Ecto neural progenitor cell (in vitro differentiated cells): Measurements from ENCODE around the gene PITPNM2.

ENCODE experiments used
- DNase-seq: peaks from one replicate; pipeline ENCODE4 v3.0.0-alpha.2; 2018; ENCODE audit warnings: low spot score

The PITPNM2 gene

GRCh38 chr12:123150744-123151456 is at the start of gene PITPNM2:
Gene PITPNM2, minus strand, starts transcription at chr12:123151090. Its CDS starts 116,500 bp downstream, at chr12:123034590.
- DNase-seq, result peak; percentile 79

- DNase-seq, result no peak
Measured at GRCh38 chr12:123200414-123200813, 49.5 kb upstream of the PITPNM2 start.

GRCh38 chr12:123199936-123200335 is 49.0 kb upstream of the PITPNM2 start:
- no peak for DNase-seq

GRCh38 chr12:123187637-123188036 is 36.7 kb upstream of the PITPNM2 start:
- no peak for DNase-seq

GRCh38 chr12:123180171-123180570 is 29.3 kb upstream of the PITPNM2 start:
- no peak for DNase-seq

DNA sequence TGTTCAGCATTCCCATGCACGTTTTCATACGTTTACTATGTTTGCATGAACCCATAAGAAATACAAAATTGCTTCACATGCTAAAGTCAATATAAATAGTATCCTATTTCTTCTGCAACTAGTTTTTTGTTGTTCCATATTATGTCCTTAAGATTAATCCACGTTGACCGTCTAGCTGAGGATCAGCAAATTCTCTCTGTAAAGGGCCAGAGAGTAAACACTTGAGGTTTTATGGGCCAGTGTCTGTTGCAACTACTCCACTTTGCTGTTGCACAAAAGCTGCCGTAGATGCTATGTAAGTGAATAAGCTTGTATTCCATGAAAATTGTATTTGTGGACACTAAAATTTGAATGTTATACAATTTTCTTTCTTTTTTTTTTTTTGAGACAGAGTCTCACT is 21.1 kb upstream of the PITPNM2 start:
- no peak for DNase-seq

DNA sequence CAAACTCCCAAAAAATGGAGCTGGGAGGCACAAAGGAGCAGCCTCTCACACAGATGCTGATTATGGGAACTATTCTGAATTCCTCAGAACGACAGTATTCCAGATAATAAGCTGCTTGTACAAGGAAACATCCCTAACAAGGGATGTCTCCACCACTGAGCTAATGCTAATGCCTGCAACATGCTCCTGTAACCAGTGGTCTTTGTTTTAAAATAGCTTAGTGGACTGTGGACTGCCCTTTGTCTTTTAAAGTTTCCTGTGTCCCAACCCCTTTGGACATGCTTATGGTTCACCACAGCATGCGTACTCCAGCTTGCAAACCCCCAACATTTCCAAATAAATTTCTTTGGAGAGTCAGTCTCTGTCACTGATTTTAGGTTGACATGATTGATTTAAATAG is 16.4 kb upstream of the PITPNM2 start:
- DNase-seq, result peak; percentile 18

DNA sequence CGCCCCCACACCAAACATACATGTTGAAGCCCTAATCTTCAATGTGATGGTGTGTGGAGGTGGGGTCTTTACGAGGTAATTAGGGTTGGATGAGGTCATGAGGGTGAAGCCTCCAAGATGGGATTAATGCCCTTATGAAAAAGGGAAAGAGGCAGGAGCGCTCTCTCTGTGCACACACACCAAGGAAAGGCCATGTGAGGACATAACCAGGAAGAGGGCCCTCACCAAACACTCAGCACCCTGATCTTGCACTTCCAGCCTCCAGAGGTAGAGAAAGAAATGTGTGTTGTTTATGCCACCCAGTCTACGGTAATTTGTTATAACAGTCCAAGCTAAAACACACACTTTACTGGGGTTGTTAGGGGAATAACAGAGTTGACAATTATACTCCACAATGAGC is 14.6 kb upstream of the PITPNM2 start:
- DNase-seq, result no peak

DNA sequence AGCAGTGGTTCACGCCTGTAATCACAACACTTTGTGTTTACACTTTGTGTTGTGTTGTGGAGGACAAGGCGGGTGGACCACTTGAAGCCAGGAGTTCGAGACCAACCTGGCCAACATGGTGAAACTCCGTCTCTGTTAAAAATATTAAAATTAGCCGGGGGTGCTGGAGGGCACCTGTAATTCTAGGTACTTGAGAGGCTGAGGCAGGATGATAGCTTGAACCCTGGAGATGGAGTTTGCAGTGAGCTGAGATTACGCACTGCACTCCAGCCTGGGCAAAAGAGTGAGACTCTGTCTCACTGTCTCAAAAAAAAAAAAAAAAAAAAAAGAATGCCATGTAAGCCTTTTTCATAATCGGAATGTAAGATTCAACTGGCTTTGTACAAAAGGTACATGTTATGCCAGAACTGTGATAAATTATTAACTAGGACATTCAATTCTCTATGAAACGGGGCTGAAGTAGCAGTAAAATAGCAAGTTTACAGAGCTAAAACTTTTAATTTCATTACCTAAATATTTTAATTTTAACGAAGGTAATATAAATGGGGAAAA is 13.9 kb upstream of the PITPNM2 start:
- peak; percentile 19 for DNase-seq

- no peak for DNase-seq
Measured at GRCh38 chr12:123164222-123164621, 13.3 kb upstream of the PITPNM2 start.

DNA sequence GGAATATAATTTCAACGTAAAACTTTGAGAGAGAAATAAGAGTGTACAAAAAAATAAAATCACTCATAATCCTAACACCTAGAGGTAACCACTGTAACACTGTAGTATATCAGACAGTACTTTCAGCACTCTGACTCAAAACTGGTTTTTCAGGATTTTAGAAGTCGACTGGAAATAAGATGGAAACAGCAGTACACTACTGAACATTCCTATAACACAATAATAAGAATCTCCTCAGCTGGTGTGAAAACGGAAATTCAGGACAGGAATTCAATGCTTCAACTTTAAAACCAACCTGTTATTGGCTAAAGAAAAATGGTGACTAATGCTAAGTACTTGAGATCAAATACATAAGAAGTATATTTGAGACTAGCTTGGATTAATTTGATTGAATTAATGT is 12.3 kb upstream of the PITPNM2 start:
- DNase-seq, result no peak

- DNase-seq, result no peak
Measured at GRCh38 chr12:123160801-123161487, 10.1 kb upstream of the PITPNM2 start.

- DNase-seq, result peak; percentile 31
Measured at GRCh38 chr12:123153906-123154305, 3.0 kb upstream of the PITPNM2 start.

DNA sequence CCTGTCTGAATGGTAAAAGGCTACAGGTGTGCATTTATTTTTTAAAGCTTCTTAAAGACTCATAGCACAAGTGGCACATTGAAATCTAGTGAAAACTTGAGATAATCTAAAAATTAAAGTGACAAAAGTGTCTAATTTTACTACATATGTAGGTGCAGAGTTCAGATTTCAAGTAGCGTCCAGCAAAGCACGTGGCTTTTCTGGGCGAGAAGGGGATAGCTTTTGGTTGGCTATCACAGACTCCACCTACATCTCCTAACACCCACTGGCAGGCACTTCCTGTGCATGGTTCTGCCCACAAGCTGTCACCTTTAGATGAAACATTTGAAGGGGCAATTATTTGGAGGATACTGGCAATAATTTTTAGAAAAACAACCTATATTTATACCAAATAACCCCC is 1.9 kb upstream of the PITPNM2 start:
- peak; percentile 21 for DNase-seq

- DNase-seq, result peak; percentile 68
Measured at GRCh38 chr12:123151457-123152454, 866 bp upstream of the PITPNM2 start.

DNA sequence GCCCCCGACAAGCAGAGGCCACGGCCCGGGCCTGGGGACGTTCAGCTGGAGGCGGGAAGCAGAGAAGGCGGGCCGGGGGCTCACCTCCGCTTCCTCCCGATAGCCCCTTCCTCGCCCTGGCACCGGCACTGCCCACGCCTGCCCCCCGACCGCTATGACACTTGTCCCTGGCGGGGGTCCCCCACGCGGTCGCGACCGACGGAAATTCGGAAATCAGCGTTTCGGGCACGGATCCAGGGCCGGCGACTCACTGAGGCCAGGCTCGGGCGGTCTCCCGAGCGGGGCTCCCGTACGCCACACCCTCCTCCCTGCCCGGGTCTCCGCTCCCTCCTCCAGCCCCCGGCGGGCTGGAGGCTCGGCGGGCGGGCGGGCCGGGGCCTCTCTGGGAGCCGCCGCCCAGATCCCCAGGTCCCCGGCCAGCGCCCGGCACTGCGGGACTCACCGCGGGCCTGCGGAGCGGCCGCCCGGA is 581 bp downstream of the PITPNM2 start:
- DNase-seq, result peak; percentile 73

DNA sequence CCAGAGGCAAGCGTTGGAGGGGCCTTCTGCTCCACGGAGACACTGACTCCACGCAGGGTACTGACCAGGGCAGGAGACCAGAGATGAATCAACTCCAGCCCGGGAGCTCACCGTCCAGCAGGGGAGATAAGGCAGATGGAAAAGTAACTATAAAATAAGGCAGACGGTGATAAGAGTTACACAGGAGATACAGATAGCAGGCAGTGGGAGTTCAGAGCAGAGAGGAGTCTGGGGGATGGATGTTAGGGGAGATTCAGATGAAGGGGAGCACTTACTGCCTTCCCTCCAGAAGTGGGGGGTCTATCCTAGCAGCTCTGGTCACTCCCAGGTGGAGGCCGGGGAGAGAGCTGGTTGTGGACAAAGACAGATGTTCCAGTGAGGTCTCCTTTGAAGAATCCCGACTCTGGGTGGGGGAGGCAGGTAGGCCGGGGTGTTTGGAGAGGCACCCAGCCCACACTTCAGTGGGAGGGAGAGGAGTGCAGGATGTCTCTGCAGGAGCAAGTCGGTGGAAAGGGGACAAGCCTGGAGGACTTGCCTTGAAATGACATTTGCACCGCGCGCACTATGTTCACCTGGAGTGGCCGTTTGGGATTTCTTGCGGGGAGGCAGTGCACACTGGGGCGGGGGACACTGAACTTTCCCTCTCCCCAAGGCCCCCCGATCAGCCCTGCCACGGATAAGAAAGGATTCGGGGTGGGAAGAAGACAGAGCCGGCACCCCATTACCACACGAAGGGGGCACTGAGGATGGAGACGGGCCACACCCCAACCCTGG is 1.2 kb downstream of the PITPNM2 start:
- no peak for DNase-seq

- DNase-seq, result no peak
Measured at GRCh38 chr12:123149088-123149487, 1.8 kb downstream of the PITPNM2 start.

DNA sequence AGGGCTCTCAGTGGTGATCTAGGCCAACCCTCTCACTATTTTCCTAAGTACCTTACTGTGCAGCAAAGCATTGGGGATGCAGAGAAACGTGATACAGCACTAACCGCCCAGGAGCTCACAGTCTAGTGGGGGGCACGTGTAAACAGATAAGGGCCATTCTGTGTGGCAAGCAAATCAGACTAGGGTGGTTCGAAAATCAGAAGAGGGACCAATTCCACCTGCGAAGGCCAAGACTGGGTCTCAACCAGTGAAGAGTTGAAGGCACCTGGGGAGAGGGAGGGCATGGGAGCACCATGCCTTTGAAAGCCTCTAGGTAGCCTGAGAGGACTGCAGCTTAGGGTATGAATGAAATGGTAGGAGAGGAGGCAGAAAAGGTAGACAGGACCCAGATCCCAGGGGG is 2.2 kb downstream of the PITPNM2 start:
- no peak for DNase-seq

- DNase-seq, result no peak
Measured at GRCh38 chr12:123148223-123148622, 2.7 kb downstream of the PITPNM2 start.

GRCh38 chr12:123145211-123145610 is 5.7 kb downstream of the PITPNM2 start:
- DNase-seq, result no peak
